AG04449 (cell line): ENCODE results near the gene PMEPA1.

Experiments
- CTCF ChIA-PET: fragments of 350-600 bp; formaldehyde crosslinking; extraction: SDS; loops from one replicate; lab custom pipeline; 2021; ENCODE audit warnings: antibody characterized with exemption; lab: Yijun Ruan, JAX
- POLR2A ChIA-PET: fragments of 400-600, 350-600 bp; formaldehyde crosslinking; extraction: SDS; loops from one replicate; lab custom pipeline; 2020; ENCODE audit warnings: antibody characterized with exemption, inconsistent platforms; lab: Yijun Ruan, JAX
- DNase-seq: peaks from one replicate; pipeline ENCODE4 v3.0.0-alpha.2; 2010; ENCODE audit warnings: low read depth, low spot score
- H3K4me3 ChIP-seq: 2 replicates; pipeline ENCODE4 v1.5.1; 2011; ENCODE audit warnings: low read depth, mild to moderate bottlenecking, control low read depth, low read length
- TF ChIP-seq, protein P1 (sequence below): IDR thresholded peaks from one replicate; pipeline ENCODE4 v1.5.1; 2011; ENCODE audit warnings: mild to moderate bottlenecking, moderate library complexity, low read length, control low read depth, inconsistent platforms; ENCODE audit not compliant: insufficient read depth; ENCODE audit errors: missing control alignments

Gene PMEPA1

GRCh38 chr20:57682184-57683101 is 27.4 kb downstream of the PMEPA1 start:
- no peak overlapping the region for H3K4me3 ChIP-seq
- POLR2A ChIA-PET: interaction anchor here (0.6 kb wide), 1 partner anchor 264 kb away, joined by 3 read pairs; no protein-coding TSS in a partner anchor
- CTCF ChIA-PET: interaction anchor here (1.0 to 1.2 kb wide), 3 partner anchors 8 to 28 kb away, joined by 3 to 4 read pairs (median 3); no protein-coding TSS in a partner anchor
- TF ChIP-seq, protein P1, sequence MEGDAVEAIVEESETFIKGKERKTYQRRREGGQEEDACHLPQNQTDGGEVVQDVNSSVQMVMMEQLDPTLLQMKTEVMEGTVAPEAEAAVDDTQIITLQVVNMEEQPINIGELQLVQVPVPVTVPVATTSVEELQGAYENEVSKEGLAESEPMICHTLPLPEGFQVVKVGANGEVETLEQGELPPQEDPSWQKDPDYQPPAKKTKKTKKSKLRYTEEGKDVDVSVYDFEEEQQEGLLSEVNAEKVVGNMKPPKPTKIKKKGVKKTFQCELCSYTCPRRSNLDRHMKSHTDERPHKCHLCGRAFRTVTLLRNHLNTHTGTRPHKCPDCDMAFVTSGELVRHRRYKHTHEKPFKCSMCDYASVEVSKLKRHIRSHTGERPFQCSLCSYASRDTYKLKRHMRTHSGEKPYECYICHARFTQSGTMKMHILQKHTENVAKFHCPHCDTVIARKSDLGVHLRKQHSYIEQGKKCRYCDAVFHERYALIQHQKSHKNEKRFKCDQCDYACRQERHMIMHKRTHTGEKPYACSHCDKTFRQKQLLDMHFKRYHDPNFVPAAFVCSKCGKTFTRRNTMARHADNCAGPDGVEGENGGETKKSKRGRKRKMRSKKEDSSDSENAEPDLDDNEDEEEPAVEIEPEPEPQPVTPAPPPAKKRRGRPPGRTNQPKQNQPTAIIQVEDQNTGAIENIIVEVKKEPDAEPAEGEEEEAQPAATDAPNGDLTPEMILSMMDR: no peak
- no peak for DNase-seq

GRCh38 chr20:57680934-57681914 is 28.6 kb downstream of the PMEPA1 start:
- ChIA-PET CTCF (no interaction called here), POLR2A (no interaction called here)
- no peak overlapping the region for H3K4me3 ChIP-seq
- TF ChIP-seq, protein P1: no peak
- DNase-seq: no peak

- TF ChIP-seq, protein P1: no peak
- no peak overlapping the region for H3K4me3 ChIP-seq
- ChIA-PET POLR2A (no interaction called here), CTCF (interaction anchor here (1.1 to 1.6 kb wide), 2 partner anchors 26 to 531 kb away, joined by 3 read pairs; no protein-coding TSS in a partner anchor)
- no peak for DNase-seq
These were observed 29.6 kb downstream of the PMEPA1 start for GRCh38 chr20:57680131-57680716.

DNA sequence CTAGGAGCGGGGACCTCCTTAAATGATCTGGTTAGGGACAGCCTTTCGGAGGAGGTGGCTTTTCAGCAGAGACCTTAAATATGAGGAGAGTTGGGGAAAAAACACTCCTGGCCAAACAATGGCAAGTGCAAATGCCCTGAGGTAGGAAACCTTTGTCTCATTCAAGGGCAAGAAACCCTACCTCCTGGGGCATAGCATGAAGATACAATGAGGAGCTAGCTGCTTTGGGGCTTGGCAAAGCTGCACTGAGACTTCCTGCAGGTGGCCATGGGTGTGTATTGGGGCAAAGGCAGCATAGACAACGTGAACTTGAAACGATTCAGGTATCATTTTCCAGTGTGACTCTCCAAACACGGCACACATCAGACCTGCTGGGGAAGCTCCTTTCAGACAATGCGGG is 30.7 kb downstream of the PMEPA1 start:
- TF ChIP-seq, protein P1: no peak
- no peak overlapping the region for H3K4me3 ChIP-seq
- DNase-seq: no peak
- CTCF ChIA-PET: interaction anchor here (1.1 to 1.6 kb wide), 2 partner anchors 25 to 532 kb away, joined by 3 read pairs; no protein-coding TSS in a partner anchor
- POLR2A ChIA-PET: no interaction called here

GRCh38 chr20:57678340-57678739 is 31.5 kb downstream of the PMEPA1 start:
- H3K4me3 ChIP-seq: no peak overlapping the region
- ChIA-PET CTCF (no interaction called here), POLR2A (no interaction called here)
- DNase-seq: no peak
- TF ChIP-seq, protein P1: no peak
